ENCODE results near the gene CSNK1G3. TPM values are rescaled to one million over a fixed set of nuclear protein-coding genes. Genes with fewer than 3 reads are reported as not detected.

CSNK1G3 gene
- total RNA-seq, 4 donors from 2014 or later, result 43.5 to 60.0 (median 53.2) TPM

DNA sequence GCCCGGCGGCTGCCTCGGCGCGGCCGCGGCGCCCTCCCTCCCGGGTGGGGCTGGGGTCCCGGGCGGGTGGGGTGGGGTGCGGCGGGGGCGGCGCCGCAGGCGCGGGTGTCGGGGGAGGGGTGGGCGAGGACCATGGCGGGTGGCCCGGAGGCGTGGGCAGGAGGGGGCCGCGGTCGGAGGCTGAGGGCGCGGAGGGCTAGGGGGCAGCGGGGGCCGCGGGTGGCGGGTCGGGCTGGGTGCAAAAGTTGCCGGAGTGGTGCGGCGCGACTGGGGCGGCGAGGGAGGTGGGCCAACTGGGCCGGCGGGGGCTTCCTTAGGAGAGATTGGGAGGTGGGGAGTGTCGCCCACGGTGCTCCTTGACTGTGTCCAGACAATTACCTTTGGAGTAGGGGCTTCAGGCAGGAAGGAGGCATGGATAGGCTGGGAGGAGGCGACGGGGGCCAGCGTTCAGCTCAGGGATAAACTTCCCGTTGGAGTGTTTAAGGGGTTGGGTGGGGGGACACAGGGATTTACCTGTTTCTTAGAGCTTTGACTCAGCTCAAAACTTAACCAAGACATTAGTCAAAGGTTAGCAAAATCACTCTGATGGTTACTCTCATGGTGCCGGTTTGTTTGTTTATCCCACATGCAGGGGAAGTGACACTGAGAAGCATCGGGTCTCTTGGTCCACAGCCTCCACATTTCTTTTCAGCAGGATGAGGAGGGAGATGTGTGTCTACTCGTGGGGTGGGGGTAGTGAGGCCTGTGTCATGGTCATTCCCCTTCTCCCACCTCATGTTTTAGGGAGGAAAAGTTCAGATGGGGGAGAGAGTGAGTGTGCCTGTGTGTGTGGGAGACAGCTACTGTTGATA, 859 bp downstream of the CSNK1G3 start:
- Histone ChIP-seq H3K4me3 (replicated peaks in 1 of 3) (peak overlapping the region; percentile 51 to 83 (median 77)), H3K9me3 (no peaks in the 10 kb centered on the region), H3K36me3 (no peaks in the 10 kb centered on the region), H3K4me1 (peaks cover 6 to 8% of the 10 kb centered on the region in 2 donors), H3K27ac (peak overlapping the region; percentile 37 to 91 (median 85)), H3K27me3 (no peaks in the 10 kb centered on the region)
- WGBS, 2 donors, result 0 to 2% methylated on average over 7 to 15 of the region's 50 CpGs
- DNase-seq, result peak; percentile 11 to 30
- intact Hi-C loops (cut with DNase I), result loop anchor here (10.0 kb wide), 1 partner anchor 88 kb away; the partner anchor contains the start of gene CEP120
- TF ChIP-seq CTCF (IDR thresholded peaks at IDR 0.05) (no peak), POLR2A (IDR thresholded peaks at IDR 0.05) (no peak)

- intact Hi-C loops (cut with DNase I), result loop anchor here (10.0 kb wide), 1 partner anchor 90 kb away; the partner anchor contains the start of gene CEP120
- H3K27me3 ChIP-seq, result no peaks in the 10 kb centered on the region
- TF ChIP-seq CTCF (IDR thresholded peaks at IDR 0.05), result no peak
- no peak for TF ChIP-seq POLR2A (IDR thresholded peaks at IDR 0.05)
- peaks cover 6 to 8% of the 10 kb centered on the region in 2 donors for H3K4me1 ChIP-seq
- no peaks in the 10 kb centered on the region for H3K36me3 ChIP-seq
- H3K27ac ChIP-seq, result no peak overlapping the region
- H3K4me3 ChIP-seq (replicated peaks in 1 of 3), result no peak overlapping the region
- H3K9me3 ChIP-seq, result no peaks in the 10 kb centered on the region
- 96% methylated on average over 5 of the region's 5 CpGs for WGBS, 2 donors
- no peak for DNase-seq
Observed at GRCh38 chr5:123514615-123515355, 2.8 kb downstream of the CSNK1G3 start.

DNA sequence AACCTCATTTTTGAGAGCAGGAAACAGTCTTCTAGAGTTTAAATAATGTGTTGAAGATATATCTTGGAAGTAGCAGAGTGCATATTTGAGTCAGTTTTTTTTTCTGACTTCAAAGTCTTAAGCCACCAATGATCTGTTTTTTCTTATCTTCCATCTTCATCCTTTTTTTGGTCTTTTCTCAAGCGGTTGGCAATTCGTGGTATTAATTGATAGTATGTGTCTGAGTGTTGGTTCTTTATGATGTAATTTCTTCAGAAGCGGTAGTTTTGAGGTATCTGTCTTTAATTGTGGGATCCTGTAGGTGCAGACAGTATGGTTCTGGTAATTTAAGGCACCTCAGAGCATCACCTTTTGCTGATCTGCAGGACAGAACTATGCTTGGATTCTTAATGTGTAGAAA, 3.9 kb downstream of the CSNK1G3 start:
- peaks cover 6 to 8% of the 10 kb centered on the region in 2 donors for H3K4me1 ChIP-seq
- intact Hi-C loops (cut with DNase I), result loop anchor here (10.0 kb wide), 1 partner anchor 91 kb away; the partner anchor contains the start of gene CEP120
- no peak overlapping the region for H3K27ac ChIP-seq
- TF ChIP-seq CTCF (IDR thresholded peaks at IDR 0.05), result no peak
- no peak for TF ChIP-seq POLR2A (IDR thresholded peaks at IDR 0.05)
- no peak overlapping the region for H3K4me3 ChIP-seq (replicated peaks in 1 of 3)
- H3K36me3 ChIP-seq, result no peaks in the 10 kb centered on the region
- DNase-seq, result no peak
- H3K27me3 ChIP-seq, result no peaks in the 10 kb centered on the region
- no peaks in the 10 kb centered on the region for H3K9me3 ChIP-seq
- 91 to 92% methylated on average over 3 of the region's 3 CpGs for WGBS, 2 donors

DNA sequence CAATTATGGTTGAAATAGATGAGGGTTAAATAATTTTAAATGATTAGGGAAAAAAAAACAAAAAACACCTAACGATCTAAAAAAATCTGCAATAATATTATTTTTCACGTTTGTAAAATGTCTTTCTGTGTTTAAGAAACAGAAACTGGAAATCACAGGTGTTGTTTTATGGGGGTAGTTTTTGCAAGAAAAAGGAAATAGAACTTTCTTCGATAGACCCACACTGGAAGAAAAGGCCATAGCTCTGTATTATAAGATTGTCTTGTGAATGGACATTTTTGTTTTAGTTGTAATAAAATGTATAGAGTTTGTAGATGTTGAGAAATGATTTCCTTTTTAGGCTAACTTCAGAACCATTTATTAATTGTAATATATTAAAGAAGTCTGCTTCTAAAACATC, 5.5 kb downstream of the CSNK1G3 start:
- H3K4me3 ChIP-seq (replicated peaks in 1 of 3), result no peak overlapping the region
- no peaks in the 10 kb centered on the region for H3K9me3 ChIP-seq
- H3K27me3 ChIP-seq, result no peaks in the 10 kb centered on the region
- no peak overlapping the region for H3K27ac ChIP-seq
- intact Hi-C loops (cut with DNase I), result loop anchor here (10.0 kb wide), 1 partner anchor 93 kb away; the partner anchor contains the start of gene CEP120
- H3K4me1 ChIP-seq, result peaks cover 0 to 8% of the 10 kb centered on the region in 2 donors
- H3K36me3 ChIP-seq, result no peaks in the 10 kb centered on the region
- WGBS, 2 donors, result 83 to 85% methylated on average over 3 of the region's 3 CpGs
- TF ChIP-seq POLR2A (IDR thresholded peaks at IDR 0.05), result no peak
- no peak for TF ChIP-seq CTCF (IDR thresholded peaks at IDR 0.05)
- DNase-seq, result no peak
